HPDE6-E6E7 (cell line): ENCODE measurements around the gene PDIA2.
"Not testable (repeated sequence)": the region's sequence is repeated elsewhere in the genome, so short reads cannot be mapped to it uniquely, and the experiment has no call there.

ENCODE experiments used
- DNase-seq: peaks from one replicate; pipeline ENCODE4 v3.0.0; 2011; ENCODE audit warnings: missing footprints; ENCODE audit errors: extremely low spot score

PDIA2 gene, protein sequence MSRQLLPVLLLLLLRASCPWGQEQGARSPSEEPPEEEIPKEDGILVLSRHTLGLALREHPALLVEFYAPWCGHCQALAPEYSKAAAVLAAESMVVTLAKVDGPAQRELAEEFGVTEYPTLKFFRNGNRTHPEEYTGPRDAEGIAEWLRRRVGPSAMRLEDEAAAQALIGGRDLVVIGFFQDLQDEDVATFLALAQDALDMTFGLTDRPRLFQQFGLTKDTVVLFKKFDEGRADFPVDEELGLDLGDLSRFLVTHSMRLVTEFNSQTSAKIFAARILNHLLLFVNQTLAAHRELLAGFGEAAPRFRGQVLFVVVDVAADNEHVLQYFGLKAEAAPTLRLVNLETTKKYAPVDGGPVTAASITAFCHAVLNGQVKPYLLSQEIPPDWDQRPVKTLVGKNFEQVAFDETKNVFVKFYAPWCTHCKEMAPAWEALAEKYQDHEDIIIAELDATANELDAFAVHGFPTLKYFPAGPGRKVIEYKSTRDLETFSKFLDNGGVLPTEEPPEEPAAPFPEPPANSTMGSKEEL

DNA sequence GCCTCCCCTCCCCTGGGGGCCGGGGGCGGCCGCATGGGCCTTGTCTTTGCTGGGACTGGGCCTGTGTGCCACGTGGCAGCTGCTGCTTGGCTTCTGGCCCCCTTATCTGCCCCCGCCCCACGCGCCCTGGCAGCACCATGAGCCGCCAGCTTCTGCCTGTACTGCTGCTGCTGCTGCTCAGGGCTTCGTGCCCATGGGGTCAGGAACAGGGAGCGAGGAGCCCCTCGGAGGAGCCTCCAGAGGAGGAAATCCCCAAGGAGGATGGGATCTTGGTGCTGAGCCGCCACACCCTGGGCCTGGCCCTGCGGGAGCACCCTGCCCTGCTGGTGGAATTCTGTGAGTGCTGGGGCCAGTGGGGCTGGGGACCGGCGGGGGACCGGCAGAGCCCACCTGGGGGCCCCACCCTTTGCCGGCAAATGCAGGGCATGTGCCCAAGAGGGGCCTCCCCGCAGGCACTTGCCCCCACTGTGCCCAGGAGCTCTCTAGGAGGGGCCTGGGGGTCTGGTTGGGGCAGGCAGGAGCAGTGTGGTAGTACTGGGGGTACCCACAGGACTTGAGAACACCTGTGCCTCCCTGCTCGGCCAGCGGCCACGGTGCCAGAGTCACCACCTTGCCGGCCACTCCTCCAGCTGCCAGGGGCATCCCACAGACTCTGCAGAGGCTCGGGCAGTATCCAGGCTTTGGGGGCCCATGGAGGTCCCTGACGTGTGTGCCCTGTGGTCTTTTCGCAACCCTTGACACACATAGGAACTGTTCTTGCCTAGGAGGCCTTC lies at the start of gene PDIA2:
TSS of gene PDIA2 (plus strand) at position 132 of the 773 bp plus-strand sequence. CDS start at position 138, 6 bp downstream.
- DNase-seq = no peak

DNA sequence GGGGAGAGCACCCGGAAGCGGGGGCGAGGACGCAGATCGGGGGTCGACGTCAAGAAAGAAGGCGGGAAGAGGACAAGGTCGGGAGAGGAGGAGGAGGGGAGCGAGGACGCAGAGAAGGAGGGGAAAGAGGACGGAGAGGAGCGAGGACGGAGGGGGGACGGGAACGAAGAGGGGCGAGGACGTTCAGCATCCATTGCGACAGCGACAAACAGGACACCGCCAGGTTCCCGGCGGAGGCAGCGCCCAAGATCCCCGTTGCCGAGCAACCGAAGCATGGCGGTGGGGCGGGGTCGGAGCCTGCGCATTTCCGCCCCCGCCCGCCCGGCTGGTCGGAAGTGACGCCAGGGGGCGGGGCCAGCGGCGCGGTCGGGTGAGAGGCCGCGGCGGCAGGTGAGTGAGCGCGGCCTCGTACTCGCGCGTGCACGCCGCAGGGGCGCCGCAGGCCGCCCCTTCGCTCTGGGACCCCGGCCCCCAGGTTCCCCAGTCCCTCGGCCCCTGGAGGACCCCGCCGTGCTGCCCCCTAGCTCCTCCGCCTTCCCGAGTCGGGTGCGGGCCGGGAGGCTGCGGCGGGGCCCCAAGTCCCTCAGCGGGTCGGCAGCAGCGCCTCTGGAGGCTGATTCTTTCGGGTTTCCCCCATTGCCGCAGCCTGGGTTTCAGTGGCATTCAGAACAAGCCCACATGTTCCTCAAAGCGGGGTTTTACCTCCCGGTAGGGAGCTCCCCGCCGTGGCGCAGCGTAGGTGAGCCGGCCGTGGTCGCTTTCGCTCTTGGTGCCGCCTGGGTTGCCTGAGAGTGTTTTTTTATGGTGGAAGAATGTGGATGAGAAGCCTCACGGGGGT lies 48.3 kb upstream of the PDIA2 start, which contains the start of gene FAM234A:
TSS of gene FAM234A (plus strand) at position 354 of the 838 bp plus-strand sequence. CDS start 19,593 bp downstream, outside the sequence.
- peak; percentile 91 for DNase-seq

DNA sequence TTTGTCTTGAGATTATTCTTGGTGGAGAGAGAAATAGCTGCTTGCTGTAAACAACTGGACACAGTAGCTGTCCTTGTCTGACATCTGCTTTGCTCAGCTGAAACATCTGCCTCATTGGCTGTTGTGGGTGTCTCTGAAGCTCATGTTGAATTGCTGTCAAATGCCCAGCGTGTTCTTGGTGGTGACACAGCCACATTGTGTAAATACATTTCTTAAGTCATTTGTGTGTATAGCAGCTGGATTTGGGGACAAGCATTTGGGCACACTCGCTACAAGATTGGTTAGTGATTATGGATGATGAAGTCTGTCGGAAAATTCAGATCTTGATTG lies 43.1 kb upstream of the PDIA2 start:
- no peak for DNase-seq

DNA sequence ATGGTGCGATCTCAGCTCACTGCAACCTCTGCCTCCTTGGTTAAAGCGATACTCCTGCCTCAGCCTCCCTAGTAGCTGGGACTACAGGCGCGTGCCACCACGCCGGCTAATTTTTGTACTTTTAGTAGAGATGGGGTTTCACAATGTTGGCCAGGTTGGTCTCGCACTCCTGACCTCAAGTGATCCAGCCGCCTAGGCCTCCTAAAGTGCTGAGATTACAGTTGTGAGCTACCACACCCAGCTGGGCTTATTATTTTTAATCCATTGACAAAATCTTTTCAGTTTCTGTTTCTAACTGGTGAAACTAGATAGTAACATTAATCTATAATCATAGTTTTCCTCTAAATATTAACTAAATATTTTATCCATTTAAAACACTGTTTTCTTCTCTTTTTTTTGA lies 42.4 kb upstream of the PDIA2 start:
- no peak for DNase-seq

DNA sequence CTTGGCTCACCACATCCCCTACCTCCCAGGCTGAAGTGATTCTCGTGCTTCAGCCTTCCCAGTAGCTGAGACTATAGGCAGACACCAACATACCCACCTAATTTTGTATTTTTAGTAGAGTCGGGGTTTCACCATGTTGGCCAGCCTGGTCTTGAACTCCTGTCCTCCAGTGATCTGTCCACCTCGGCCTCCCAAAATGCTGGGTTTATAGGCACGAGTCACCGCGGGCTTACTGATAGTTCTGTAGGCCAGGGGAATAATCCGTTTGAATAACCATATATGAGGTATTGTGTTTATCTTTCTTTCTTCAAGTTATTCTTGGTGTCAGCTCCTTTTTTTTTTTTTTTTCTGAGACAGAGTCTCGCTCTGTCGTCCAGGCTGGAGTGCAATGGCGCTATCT lies 40.7 kb upstream of the PDIA2 start:
- no peak for DNase-seq

DNA sequence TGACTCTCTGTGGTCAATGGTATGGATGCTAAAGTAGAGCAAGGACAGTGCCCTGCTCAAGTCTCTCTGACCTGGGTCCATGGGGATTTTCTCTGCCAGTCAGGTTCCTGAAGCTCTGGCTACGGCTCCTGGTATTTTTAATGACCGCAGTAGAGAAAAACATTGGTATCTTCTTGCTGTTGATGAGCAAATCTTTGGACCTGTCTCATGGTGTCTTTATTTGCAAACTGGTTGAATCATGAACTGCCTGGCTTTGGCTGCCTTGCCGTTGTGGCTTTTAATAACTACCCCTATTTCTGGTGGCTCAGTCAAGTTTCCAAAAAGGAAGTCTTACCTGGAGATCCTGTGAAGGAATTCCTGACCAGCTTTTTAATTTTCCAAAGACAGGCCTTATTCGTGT lies 39.6 kb upstream of the PDIA2 start:
- DNase-seq = no peak

DNA sequence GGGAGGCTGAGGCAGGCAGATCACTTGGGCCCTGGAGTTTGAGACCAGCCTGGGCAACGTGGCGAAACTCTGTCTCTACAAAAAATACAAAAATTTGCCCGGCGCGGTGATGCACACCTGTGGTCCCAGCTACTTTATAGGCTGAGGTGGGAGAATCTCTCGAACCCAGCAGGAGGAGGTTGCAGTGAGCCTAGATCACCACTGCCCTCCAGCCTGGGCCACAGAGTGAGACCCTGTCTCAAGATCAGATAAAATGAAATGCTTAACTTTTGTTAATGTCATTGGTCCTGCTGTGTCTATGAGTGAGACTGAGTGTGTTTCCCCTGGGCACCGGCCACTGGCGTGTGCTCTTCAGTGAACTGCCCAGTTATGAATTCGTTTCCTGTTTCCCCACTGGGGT lies 37.9 kb upstream of the PDIA2 start:
- no peak for DNase-seq

DNA sequence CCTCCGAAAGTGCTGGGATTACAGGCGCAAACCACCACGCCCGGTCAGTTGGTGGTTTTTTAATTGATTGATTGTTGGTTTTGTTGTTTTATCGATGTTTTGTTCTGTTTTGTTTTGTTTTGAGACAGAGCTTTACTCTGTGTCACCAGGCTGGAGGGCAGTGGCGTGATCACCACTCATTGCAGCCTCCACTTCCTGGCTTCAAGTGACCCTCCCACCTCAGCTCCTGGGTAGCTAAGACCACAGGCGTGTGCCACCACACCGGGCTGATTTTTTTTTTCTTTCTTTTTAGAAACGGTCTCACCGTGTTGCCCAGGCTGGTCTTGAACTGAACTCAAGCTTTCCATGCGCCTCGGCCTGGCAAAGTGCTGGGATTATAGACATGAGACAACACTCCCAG lies 35.9 kb upstream of the PDIA2 start:
- no peak for DNase-seq

DNA sequence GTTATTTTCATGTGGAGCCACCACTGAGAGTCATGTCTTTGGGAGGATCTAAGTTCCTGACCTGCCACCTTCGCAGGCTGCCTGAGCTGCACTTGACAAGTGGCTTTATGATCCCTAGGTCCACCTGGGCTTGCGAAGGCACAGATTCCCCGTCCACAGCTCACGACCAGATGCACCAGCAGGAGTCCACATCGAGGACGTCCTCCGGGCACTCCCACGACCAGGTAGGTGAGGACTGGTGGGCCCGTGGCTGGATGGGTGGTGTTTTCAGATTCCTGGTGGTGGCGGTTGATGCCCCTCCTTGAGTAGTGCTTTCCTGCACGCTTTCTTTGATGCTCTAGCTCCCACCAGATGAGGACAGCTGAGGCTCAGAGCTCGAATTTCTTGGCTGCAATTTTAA lies 33.5 kb upstream of the PDIA2 start:
- DNase-seq = no peak

DNA sequence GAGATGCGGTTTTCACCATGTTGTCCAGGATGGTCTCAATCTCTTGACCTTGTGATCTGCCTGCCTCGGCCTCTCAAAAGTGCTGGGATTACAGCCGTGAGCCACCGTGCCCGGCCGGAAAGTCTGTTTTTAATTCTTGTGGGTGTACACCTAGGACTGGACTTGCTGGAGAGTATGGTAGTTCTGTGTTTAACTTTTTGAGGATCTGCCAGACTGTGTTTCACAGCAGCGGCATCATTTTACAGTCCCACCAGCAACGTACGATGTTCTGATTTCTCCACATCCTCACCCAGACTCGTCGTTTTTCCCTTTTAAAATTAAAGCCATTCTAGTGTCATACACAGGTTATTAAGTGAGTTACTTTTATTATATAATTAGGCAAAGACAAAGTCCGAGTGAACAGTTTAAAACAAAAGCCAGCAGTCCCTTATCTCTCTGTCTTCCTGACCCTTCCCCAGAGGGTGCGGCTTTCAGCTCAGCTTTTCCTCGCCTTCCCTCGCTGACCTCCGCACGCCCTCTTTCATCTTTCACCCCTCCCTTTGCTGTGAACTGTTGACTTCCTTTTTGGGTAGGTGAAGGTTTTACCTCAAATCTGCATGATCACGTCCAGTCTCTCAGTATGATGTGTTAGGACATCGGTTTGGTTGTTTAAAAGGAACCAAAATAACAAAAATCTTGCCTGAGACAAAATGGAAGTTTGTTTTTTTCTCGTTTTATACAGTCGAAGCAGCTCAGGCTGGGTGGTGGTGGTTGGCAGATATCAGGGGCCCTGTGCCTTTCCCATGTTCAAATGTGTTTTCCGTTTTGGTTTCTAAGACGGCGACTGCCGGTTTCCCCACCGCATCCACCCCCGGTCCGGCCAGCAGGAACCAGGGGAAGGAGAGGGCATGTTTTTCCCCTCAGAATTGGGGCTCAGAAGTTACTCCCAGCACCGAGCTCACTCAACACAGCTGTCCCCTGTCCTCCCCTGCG lies 30.3 kb upstream of the PDIA2 start:
- DNase-seq = no peak

DNA sequence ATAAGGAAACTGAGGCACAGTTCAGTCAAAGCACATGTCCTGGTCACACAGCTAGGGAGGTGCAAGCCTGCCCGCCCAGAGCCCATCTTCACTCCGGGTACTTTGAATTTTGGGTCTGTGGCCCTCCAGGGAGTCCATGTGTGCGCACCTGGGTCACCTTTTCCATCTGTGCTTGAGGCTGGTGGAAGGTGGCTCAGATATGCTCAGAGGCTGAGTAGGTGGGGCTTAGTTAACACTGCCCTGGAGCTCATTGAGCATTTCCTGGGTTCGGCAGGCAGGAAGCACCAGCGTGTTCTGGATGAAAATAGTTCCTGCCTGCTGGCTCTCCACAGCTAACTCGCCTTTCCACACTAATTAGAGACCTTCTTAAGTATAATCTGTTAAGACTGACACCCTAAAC lies 29.1 kb upstream of the PDIA2 start:
- no peak for DNase-seq

DNA sequence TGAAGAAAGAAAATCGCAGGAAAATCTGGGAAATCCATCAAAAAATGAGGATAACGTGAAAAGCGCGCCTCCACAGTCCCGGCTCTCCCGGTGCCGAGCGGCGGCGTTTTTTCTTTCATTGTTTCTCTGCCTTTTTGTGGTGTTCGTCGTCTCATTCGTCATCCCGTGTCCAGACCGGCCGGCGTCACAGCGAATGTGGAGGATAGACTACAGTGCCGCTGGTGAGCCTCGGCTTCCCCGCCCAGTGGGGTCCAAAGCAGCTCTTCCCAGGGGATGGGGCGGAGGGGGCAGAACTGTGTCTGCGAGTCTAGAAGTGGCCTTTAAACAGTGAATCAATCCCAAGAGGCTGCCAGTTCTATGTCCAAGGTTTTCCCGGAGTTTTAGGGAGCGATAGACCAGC lies 28.5 kb upstream of the PDIA2 start:
- DNase-seq = no peak

DNA sequence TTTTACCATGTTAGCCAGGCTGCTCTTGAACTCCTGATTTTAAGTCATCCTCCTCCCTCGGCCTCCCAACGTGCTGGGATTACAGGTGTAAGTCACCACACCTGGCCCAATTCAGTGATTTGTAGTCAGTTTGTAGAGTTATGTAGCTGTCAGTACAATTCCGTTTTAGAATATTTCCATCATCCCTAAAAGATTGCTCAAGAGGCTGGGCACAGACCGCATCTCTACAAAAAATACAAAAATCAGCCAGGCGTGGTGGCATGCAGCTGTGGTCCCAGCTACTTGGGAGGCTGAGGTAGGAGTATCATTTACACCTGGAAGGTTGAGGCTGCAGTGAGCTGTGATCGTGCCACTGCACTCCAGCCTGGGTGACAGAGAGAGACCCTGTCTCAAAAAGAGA lies 27.8 kb upstream of the PDIA2 start:
- no peak for DNase-seq

DNA sequence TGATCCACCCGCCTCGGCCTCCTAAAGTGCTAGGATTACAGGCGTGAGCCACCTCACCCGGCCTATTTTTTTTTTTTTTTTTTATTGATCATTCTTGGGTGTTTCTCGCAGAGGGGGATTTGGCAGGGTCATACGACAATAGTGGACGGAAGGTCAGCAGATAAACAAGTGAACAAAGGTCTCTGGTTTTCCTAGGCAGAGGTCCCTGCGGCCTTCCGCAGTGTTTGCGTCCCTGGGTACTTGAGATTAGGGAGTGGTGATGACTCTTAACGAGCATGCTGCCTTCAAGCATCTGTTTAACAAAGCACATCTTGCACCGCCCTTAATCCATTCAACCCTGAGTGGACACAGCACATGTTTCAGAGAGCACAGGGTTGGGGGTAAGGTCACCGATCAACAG lies 24.9 kb upstream of the PDIA2 start:
- DNase-seq = not testable (repeated sequence)

DNA sequence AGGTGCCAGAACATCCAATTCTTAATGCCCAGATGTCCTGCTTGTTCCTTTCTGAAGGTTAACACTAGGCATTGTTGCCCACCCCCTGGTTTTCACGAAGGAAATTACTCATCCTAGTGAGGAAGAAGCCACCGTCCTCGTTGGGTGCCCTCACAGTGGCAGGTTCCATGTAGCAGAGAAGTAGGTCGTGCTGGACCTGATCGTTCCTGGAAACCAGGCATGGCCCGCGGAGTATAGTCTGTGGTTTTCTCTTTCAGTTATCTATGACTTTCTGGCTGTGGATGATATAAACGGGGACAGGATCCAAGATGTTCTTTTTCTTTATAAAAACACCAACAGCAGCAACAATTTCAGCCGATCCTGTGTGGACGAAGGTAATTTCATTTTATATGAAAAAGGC lies 23.7 kb upstream of the PDIA2 start:
- no peak for DNase-seq

DNA sequence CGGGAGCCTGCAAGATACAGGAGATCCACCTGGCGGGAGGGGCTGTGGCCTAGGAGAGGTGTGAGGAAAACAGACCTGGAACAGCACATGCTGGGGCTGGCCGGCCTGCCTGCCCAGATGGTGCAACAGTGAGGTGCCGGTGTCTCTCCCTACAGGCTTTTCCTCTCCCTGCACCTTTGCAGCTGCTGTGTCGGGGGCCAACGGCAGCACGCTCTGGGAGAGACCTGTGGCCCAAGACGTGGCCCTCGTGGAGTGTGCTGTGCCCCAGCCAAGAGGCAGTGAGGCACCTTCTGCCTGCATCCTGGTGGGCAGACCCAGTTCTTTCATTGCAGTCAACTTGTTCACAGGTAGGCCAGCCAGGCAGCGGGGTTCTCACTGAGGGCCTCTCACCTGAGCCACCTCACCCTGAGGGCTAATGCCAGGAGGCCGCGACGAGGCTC lies 23.1 kb upstream of the PDIA2 start:
- no peak for DNase-seq

DNA sequence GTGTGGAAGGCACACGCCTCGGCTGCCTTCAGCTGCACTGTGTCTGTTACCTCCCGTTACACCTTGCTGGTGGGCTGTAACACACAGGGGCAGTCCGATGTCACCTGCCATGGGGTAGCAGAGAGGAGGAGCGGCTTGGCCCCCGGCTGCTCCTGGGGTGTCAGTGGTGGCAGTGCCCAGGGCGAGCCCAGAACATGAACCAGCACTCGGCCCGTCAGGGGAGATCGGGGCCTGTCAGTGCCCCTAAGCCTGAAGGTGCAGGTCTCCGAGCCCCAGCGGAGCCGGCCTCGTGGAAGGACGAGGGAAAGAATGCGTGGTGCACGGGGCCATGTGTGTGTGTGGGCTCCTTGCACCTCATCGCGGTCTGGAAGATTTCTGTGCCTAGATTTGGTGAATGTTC lies 22.6 kb upstream of the PDIA2 start:
- DNase-seq = no peak

DNA sequence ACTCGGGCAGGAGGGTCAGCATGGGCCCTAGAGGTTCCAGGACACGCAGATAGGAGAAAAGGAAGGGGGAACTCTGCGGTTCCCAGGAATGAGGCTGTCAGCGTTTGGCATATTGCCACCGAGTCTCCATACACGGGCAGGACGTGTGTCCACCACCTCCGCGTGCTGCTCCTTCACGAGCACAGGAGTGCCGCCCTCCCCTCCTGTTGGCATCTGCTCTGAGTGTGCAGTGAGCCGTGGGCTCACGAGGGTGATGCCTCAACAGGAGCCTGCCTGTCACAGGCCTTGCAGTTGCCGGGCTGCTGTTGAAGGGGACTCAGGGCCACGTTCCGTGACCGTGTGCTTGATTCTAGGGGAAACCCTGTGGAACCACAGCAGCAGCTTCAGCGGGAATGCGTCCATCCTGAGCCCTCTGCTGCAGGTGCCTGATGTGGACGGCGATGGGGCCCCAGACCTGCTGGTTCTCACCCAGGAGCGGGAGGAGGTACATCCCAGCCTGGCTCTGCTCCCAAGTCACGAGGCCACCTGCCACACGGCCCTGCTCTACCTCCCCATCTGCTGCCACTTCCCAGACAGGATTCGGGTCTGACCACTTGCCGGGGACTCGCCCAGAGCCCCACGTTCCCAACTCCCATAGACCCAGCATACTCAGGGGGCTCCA lies 21.8 kb upstream of the PDIA2 start:
- no peak for DNase-seq

DNA sequence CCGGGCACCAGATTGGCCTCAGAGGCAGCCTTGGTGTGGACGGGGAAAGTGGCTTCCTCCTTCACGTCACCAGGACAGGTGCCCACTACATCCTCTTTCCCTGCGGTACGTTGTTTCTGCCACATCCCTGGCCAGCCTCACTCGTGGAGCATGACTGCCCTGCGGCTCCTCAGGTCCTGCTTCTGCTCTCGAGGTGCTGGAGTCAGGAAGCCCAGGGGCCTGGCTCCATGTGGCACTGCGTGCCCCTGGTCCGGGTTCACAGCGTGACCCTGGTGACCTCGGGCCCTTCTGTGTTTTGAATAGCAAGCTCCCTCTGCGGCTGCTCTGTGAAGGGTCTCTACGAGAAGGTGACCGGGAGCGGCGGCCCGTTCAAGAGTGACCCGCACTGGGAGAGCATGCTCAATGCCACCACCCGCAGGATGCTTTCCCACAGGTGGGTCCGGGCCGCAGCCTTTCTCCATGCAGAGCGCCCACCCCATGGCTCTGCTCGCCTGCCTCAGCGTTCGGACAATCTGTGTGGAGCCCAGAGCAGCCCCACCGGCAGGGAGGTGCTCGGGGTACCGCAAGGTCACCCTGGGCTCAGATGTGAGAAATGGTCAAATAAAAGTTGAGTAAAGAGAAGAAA lies 20.7 kb upstream of the PDIA2 start:
- DNase-seq = no peak
